BE2C (cell line): Measurements from ENCODE around the gene GABBR2.

Experiments used
- DNase-seq: peaks from one replicate; pipeline ENCODE4 v3.0.0-alpha.2; 2020
- H3K27me3 ChIP-seq: fragments of 250-450 bp; sonication (Bioruptor Pico); 2 replicates; pipeline ENCODE4 v1.5.1; 2020; ENCODE audit warnings: mild to moderate bottlenecking
- H3K36me3 ChIP-seq: fragments of 250-450 bp; sonication (Bioruptor Pico); 2 replicates; pipeline ENCODE4 v1.5.1; 2020; ENCODE audit warnings: mild to moderate bottlenecking
- H3K4me1 ChIP-seq: fragments of 250-450 bp; sonication (Bioruptor Pico); 2 replicates; pipeline ENCODE4 v1.5.1; 2020
- H3K4me3 ChIP-seq: 2 replicates; pipeline ENCODE4 v1.5.1; 2011; ENCODE audit warnings: low read depth, low read length
- H3K9me3 ChIP-seq: fragments of 250-450 bp; sonication (Bioruptor Pico); 2 replicates; pipeline ENCODE4 v1.5.1; 2020
- TF ChIP-seq, protein P1 (sequence below): IDR thresholded peaks from 2 replicates; pipeline ENCODE4 v1.5.1; 2012; ENCODE audit warnings: mild to moderate bottlenecking, low read depth, low read length

GABBR2 gene

DNA sequence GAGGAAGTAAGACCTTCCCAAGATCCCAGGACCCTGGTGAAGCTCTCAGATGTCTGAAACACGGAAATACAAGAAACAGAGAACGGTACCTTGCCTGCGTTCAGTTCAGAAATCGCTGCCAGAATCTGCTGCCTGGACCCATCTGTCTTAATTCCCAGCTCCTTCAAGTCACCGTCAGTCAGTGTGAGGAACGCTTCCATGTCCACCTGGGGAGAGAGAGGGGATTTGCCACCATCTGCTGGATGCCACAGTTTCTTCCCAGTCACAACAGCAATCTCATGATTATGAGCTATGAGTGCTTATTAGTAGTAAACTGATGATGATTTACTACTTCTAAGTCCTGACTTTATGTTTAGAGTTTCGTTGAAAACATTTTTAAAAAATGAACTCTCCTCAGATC, 36.7 kb upstream of the GABBR2 start:
- H3K4me3 ChIP-seq = no peak overlapping the region
- TF ChIP-seq, protein P1, sequence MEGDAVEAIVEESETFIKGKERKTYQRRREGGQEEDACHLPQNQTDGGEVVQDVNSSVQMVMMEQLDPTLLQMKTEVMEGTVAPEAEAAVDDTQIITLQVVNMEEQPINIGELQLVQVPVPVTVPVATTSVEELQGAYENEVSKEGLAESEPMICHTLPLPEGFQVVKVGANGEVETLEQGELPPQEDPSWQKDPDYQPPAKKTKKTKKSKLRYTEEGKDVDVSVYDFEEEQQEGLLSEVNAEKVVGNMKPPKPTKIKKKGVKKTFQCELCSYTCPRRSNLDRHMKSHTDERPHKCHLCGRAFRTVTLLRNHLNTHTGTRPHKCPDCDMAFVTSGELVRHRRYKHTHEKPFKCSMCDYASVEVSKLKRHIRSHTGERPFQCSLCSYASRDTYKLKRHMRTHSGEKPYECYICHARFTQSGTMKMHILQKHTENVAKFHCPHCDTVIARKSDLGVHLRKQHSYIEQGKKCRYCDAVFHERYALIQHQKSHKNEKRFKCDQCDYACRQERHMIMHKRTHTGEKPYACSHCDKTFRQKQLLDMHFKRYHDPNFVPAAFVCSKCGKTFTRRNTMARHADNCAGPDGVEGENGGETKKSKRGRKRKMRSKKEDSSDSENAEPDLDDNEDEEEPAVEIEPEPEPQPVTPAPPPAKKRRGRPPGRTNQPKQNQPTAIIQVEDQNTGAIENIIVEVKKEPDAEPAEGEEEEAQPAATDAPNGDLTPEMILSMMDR = no peak
- H3K9me3 ChIP-seq = no peaks in the 10 kb centered on the region
- no peak for DNase-seq
- peaks cover 4% of the 10 kb centered on the region for H3K4me1 ChIP-seq
- H3K27me3 ChIP-seq = no peaks in the 10 kb centered on the region
- no peaks in the 10 kb centered on the region for H3K36me3 ChIP-seq

DNA sequence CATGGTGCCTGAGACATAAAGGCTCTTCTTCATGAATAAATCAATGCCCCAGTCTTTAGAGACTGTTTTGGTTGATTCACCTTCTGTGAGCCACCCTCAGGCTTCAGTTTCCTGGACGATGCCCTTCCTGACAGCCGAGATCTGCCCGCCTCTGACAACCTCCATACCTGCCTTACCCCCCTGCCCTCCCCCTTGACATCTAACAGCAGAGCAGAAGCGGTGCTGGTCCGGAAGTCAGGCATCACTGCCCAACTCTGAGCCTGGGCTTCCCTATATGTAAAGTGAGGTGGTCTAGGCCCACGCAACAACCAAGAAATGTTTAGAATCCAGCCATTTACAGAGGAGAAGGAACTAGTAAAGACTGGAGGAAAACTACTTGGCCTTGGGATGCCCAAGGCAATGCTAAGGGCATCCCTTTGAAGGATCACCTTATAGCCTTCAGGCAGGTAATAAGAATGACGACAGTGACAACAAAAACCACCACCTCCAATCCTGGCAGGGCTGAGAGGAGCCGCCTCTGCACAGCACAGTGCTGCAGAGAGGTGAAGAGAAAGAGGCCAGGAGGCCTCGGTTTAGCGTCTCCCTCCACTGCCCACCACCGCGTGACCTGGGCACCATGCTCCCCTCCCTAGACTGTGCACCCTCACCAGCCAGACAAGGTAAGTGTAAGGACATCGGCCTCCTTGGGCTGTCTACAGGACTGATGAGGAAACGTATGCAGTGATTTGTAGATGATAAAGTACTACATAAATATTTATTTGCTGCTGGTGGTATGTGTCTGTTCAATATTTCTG, 35.3 kb upstream of the GABBR2 start:
- DNase-seq = no peak
- no peaks in the 10 kb centered on the region for H3K36me3 ChIP-seq
- H3K4me3 ChIP-seq = no peak overlapping the region
- peaks cover 7% of the 10 kb centered on the region for H3K4me1 ChIP-seq
- H3K27me3 ChIP-seq = no peaks in the 10 kb centered on the region
- H3K9me3 ChIP-seq = no peaks in the 10 kb centered on the region
- TF ChIP-seq, protein P1 = no peak

DNA sequence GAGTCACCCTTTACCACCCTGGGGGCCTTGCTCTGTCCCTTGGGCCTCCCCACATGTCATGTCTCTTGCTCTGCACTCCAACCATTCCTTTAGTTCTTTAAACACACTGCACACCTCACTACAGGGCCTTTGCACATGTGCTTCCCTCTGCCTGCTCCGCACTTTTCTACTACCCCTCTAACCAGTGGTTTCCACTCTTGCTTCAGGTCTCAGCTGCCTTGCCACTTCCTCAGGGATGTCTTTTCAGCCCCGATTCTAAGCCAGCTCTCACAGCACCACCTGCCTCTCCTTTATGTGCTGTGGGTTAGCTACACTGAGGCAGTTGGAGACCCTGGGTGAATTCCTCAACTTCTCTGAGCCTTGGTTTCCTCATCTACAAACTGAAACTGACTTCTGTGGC, 34.6 kb upstream of the GABBR2 start:
- H3K9me3 ChIP-seq = no peaks in the 10 kb centered on the region
- no peak overlapping the region for H3K4me3 ChIP-seq
- no peaks in the 10 kb centered on the region for H3K36me3 ChIP-seq
- no peak for DNase-seq
- TF ChIP-seq, protein P1 = no peak
- H3K27me3 ChIP-seq = no peaks in the 10 kb centered on the region
- peaks cover 7% of the 10 kb centered on the region for H3K4me1 ChIP-seq

DNA sequence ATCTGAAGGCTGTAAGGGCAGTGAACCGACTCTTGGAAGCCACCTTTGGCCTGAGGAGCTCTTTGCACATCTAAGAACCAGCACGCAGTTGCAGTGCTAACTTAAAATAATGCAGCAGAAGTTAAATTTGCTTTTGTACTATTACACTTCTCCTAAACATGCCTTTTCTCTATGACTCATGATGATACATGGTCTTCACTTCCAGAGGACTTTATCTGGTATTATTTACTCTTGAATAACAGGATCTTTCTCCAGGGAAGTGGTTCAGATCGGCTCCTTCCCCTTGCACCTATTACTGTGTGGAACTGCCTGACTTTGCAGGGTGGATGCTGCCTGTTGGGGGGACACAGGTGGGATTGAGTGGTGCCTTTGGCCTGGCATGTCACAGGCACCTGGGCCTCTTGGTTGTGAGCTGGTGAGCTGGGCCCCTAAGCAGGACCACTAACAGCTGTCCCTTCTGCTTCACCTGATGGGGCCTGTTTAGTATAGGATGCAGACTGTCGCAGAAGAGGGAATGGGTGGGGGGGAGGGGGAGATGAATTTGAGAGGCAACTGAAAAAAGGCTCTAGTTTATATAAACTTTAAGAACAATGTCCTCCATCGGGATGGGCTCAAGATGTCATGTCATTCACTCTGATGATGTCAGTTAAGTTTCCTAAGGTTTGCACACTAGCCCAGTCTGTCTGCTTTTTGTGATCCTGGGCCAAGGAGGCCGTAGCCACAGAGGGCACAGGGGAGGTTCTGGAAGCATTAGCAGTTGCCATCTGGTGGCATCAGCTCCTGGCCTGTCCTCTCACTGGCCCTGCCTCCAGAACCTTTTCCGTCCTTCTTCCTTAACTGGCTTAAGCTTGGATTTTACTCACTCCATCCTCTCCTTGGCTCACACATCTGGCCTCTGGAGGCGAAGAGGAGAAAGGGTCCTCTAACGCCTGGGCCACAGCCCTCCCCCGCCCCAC, 33.9 kb upstream of the GABBR2 start:
- H3K36me3 ChIP-seq = no peaks in the 10 kb centered on the region
- TF ChIP-seq, protein P1 = no peak
- no peaks in the 10 kb centered on the region for H3K9me3 ChIP-seq
- no peak overlapping the region for H3K4me3 ChIP-seq
- H3K4me1 ChIP-seq = peaks cover 7% of the 10 kb centered on the region
- no peaks in the 10 kb centered on the region for H3K27me3 ChIP-seq
- no peak for DNase-seq

DNA sequence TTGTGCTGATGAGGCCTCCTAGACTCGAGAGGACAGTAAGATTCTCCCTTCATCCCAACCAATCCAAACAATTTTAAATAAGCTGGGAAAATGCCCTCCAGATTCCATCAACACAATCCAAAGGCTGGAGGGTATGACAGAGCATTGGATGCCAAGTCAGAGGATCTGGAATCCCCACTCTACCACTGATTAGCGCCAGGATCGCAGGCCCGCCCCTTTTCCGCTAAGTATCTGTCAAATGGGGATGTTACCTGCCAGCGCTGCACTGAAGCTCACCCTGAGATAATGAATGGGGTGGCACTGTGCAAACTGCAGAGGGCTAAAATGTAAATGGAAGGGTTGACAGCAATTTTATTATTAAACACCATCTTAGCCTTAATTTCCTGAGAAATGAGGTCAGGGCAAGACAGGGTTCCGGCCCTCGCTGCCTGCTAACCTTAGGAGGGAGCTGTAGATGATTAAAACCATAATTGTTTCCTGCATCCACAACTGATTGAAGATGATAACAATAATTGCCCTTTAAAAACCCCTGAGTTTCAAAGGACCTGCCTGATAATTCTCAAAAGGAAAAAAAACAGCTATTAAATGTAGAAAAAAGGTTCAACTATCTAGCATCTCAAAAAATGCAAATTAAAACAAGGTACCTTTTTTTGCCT, 31.6 kb upstream of the GABBR2 start:
- H3K36me3 ChIP-seq = no peaks in the 10 kb centered on the region
- no peaks in the 10 kb centered on the region for H3K27me3 ChIP-seq
- no peaks in the 10 kb centered on the region for H3K9me3 ChIP-seq
- peaks cover 7% of the 10 kb centered on the region for H3K4me1 ChIP-seq
- TF ChIP-seq, protein P1 = no peak
- H3K4me3 ChIP-seq = no peak overlapping the region
- DNase-seq = peak; percentile 37
